Posterior cingulate gyrus (tissue), 11 donors: Measurements from ENCODE around the gene HOXB3.
A peak's percentile ranks its signal among the peaks of the same experiment; 100 is the strongest.

ENCODE experiments used
- DNase-seq, 10 donors: peaks; one replicate each; pipeline versions ENCODE4 v3.0.0 to v3.0.0-alpha.2; 2020 to 2021; ENCODE audit warnings: mixed read lengths in 3 of 10
- intact Hi-C: fragments of 100-400 bp; cut with DNase I; formaldehyde crosslinking; loops from one replicate; pipeline ENCODE4 v1.15.1; 2023

Gene HOXB3

DNA sequence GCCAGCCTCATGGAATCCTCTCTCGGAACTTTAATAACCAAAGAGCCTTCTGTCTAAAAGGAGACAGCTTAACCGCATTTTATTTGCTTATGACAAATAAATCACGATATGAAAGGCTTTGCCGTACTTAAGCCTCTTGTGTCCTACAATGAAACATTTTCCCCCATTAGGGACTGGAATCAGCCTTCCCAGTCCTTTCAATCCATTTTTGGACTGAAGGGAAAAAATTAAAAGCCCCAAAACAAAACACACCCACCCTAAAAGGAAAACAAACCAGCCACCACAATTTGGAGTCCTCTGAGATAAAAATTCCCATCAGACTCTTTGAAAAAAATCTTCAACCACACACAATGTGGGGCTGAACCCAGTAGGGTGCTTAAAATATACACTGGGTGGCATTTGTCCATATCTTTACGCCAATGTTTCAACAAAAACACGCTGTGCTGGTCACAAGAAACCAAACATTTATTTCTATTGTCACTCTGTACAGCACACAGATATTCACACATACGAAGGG is 14.9 kb downstream of the HOXB3 start:
- intact Hi-C loops = no loop called here
- no peak for DNase-seq

DNA sequence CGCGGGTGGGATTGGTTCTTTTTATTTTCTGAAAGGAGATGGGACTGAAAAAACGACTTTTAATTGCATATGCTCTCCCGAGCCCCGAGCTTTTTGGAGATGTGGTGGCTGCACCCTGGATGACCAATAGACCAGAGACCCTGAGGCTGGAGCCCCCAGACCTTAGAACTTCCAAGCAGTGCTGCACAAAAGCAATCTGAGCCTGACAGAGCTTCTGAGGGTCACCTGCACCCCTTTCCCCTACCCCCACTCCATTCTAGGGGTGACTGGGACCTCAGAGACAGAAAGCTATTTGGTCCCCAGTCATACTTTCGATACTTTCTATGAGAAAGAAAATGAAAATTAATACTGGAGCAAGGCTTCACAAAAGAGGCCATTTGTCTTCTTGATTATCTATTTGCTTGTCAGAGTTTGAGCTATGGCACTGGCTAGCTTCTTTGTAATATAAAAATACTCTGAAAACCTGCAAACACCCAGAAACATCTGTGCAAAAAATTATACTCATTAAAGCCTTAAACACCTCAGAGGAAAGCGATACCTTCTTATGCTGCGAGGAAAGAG is 15.5 kb downstream of the HOXB3 start:
- intact Hi-C loops = no loop called here

DNA sequence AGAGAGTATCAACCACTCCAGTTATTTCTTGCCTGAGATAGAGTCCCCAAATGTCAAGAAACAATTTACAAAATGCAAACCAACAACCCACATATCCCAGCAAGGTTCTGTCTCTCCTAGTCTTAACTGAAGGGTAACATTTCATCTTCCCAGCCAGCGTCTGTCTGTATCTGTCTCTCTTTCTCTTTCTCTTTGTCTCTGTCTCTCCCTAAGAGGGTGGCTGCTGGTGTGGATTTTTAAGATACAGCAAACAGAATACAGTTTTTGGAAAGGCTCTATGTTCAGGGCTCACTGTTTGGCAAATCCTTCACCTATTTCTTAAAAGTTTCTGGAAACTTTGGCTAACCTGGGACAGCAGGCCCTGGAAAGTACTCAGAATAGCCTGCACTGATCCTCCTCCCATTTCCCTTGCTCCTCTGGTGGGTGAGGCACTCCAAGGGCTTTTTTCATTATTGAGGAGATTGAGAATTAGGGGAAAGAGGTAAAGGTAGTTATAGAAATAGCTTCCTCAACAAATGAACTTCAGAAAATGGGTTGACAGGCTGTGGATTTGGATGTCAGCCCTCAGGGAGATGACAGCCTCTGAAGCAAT is 18.1 kb downstream of the HOXB3 start:
- no peak for DNase-seq
- intact Hi-C loops = no loop called here

More for the DNA sequence above, 15.5 kb downstream of the HOXB3 start:
- DNase-seq = no peak

DNA sequence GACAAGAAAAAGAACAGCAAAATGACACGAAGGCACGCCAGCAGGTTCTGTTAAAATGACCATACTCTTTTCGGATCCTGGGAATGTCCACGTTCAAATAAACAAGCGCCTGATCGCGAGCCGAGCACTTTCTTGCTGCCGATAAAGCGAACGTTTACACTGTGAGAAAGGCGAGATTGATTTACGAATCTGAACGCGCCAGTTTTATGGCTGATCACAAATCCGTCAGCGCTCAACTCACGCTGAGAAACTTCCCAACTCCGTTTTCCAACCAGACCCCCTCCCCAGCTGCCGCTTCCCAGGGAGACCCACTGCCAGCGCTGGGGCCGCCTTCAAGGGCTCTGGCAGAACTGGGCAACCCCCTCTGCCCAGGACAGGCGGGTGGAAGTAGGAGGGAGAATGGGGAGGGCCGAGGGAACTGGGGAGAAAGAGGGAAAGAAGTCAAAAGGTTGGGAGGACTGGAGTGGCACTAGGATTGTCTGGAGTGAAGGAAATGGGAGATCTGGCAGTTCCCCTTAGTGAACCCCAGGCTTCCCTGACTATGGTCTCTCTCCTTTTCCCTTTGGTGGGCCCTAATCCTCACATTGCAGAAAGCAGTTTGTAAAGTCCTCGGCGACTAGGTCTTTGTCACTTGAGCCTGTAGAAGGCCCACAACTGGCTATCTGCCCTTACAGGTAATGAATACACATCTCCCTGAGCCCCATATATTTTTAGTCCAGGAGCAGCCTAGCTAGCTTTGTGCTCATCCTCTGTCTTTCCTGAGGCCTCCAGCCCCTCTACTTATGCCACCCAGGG is 18.8 kb downstream of the HOXB3 start:
- intact Hi-C loops = no loop called here
- peak in 1 of 10 donors; percentile 59 for DNase-seq

DNA sequence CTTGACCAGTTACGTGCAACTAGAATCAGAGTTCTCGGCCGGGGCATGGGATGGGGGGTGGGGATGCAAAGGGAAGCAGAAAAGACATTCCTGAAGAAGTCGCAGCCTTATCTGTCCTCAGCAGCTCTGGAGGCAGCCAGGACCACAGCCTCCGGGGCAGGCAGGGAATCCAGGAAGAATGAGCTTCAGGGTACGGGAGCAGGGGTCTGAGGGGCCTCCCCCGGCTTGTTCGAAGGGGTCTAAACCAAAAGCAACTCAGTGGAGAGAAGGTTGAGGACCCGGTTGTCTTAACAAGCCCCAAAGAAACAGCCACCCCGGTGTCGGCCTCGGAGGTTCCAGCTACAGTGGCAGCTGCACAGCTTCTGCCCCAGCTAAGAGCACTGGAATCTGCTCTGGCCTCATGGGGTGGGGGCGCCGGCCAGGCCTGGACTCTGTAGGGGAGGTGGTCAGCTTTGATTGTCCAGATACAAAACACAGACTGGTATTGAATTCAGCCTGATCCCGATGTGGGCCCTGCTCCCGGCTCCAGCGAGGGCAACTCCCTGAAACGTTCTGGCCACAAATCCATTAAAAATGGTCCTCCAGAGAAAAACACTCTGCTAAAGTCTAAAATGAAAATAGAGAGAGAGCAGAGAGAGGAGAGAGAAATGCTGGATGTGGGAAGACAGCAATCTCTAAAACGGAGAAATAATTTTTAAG is 19.6 kb downstream of the HOXB3 start:
- intact Hi-C loops = no loop called here
- DNase-seq = peak in 1 of 10 donors; percentile 49

DNA sequence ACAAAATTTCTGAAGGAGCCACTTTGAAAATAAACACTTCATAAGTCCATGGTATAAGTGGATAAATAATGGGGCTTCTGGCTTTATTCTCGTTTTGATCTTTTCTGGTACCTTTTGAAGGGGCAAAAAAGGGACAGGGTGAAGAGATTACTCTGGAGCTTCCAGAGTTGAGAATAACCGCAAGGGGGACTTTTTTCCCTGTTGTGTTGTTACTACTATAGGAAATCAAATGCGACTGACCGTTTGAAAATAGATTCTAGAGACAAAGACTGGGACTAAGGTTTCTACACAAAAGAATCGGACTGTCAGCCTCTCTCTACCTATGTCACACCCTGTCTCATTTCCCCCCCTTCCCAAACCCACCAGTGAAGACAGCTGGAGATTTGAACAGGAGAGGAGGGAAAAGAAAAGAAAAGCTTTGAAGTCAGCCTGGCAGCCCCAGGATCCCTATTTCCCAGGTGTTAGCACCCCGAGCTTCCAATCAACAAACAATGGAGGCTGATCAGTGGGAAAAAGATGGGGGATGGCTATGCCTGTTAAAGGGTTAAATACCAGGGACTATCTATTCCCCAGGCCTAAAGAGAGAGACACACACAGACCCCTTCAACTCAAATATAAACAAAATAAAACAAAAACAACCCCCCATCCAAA is 20.2 kb downstream of the HOXB3 start:
- intact Hi-C loops = no loop called here
- DNase-seq = no peak

DNA sequence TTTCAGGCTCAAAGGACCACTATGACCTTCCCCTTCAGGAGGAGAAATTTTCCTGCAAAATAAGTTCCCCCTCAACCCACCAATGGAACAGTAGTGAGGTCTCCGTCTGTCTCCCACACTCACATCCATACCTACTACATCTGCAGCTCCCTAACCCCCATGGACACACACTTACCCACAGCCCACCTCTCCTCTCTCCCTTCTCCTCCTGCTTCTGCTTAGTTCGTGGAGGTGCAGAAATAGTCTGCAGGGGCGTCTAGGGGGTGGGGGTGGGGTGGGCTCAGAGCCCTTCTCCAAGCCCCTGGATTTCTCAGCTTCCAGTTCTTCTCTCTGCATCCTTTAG is 20.8 kb downstream of the HOXB3 start:
- no peak for DNase-seq
- intact Hi-C loops = no loop called here

DNA sequence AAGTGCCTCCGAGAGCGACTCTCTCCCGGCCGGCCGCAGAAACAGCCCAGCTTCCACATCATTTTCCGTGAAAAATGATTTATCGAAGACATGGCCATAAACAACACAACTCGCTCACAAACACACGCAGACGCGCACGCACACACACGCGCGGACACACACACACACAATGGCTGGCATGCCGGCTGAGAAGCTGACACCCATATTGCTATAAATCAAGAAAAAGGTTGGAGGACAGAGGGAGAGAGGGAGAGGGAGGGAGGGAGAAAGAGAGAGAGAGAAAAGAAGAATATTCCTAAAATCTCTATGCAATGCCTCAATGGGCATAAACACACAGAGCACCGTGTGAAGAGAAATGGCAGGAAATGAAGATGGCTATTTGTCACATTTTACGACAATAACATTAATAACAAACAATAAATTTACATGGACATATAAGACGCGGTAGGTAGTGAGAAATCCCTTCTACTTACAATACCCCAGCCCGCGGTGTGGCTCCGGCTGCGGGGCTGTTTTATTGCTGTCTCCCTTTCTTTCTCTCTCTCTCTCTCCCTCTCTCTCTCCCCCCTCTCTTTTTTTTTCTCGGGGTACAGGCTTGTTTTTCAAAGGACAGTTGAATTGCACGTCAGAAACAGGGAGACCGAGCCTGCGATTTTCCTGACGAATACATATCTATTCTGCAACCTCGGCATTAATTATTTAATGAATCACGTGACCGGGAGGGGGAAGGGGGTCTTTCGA is 21.4 kb downstream of the HOXB3 start:
- DNase-seq = no peak
- intact Hi-C loops = no loop called here

DNA sequence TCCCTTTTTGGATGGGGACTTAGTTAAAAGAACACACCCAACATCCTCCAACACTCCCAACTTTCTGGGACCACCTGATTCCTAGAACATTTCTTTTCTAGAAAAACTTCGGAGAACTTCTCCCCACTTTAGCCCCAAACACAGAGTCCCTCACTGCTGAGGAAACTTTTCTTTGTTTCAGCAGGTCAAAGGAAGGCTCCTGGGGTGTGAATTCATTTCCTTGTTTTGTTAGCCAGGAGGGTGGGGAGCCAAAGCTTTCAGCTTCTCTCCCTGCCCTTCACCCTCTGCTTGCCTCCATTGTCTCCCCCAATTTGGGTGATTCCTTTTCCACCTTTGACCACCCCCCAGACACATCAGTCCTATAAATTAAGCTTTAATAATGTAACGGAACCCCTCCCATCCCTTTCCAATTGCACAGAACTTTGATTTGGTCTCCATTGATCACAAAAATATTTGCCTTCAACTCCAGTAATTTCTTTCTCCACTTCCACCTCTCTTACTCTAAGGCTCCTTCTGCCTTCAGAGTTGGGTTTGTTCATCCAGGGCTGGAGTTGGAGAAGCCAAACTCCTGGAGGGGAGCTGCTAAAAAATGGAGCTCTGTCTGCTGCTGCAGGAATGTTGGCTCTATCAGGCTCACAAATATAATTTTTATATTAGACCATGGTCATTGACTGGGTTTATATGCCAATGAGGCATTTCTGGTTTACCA is 22.2 kb downstream of the HOXB3 start:
- intact Hi-C loops = no loop called here
- DNase-seq = no peak

DNA sequence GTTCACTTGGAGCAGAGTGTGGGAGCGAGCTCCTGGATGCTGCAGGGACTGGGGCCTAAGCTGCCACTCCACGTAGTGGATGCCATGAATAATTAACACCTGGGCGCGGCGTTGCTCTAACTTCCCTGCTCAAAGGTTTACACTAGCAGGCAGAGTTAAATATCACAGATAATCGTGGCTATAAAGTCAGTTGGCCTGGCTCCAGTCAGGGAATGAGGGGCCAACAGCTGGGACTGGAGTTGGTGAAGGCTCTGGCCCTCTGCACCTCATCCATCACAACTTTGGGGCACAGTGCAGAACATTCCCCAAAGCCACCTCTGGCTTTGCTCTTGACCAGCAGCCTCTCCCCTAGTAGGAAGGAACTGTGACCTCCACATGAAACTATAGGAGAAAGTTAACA is 22.8 kb downstream of the HOXB3 start:
- intact Hi-C loops = no loop called here

DNA sequence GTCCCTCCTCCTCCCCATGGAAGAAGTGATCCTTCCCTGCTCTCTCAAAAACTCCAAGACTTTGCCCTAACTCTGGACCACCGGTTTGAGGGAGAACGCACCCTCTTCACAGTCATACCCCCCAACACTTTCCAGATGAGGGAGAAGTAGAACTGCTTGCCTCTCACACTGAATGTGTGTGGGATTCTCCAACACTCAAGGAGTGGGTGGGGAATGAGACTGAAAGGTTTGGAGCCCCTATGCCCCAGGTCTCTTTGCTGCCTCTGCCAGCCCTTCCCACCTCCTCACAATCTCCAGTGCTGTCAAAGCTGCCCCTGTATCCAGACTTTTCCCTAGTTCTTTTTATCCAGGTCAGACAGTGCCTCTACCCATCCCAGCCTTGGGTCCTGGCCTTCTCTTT is 23.3 kb downstream of the HOXB3 start:
- DNase-seq = no peak
- intact Hi-C loops = no loop called here

More for the DNA sequence above, 22.8 kb downstream of the HOXB3 start:
- DNase-seq = no peak

DNA sequence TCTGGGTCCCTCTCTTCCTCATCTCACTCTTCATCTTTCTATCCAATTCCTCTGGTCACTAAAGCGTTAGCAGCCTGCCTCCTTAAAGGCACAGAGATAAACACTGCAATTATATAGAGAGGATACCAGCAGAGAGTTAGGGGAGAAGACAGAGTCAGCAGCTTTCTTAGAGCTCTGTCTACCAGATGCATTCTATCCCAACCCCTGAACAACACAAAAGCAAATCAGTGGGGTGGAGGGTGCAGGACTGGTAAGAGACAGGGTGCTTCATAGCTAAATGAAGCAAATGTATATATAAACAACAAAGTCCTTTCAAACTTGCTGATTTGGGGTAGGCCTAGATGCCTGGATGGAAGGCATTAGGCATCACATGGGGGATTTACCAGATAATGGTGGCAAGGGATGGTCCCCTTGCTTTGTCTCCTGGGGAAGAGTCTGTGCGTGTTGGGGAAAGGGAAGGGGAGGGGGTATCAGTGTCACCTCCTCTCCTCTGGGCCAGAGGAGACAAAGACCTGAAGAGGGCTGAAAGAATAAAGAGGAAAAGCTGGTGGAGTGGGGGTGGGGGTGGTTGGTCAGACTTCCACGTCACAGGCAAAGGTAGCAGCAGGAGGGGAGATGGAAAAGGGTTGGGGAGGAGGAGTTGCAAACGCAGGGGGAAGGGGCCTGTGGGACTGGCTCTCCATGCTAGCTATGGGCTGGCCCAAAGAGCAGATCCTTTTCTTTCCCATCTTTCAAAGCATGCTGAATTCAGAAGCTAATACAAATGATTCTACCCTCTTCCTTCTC is 23.9 kb downstream of the HOXB3 start:
- intact Hi-C loops = no loop called here
- DNase-seq = no peak

DNA sequence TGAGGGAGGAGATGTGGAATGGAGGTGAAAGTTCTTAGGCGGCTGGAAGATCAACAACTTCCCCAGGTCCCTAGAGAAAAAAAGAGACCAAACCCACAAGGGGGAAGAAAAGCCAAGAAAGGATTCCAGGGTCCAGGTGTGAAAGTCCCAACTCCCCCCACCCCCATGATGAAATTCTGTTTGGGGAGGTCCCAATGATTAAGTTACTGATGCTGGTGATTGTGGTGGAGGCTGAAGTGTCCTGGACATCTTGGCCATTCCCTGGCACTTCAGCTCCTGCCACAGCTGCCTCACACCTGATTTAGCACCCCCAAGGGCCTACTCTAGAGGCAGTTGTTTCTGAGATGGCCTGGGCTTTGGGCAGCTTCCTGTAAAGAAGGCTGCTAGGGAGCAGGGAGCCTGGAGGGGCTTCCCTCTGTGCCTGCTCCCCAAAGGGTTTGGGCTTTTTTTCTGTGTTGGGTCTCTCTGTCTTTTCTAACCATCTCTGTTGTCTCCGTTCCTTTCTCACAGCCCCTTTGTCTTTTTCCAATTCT is 25.0 kb downstream of the HOXB3 start:
- intact Hi-C loops = no loop called here
- DNase-seq = no peak

DNA sequence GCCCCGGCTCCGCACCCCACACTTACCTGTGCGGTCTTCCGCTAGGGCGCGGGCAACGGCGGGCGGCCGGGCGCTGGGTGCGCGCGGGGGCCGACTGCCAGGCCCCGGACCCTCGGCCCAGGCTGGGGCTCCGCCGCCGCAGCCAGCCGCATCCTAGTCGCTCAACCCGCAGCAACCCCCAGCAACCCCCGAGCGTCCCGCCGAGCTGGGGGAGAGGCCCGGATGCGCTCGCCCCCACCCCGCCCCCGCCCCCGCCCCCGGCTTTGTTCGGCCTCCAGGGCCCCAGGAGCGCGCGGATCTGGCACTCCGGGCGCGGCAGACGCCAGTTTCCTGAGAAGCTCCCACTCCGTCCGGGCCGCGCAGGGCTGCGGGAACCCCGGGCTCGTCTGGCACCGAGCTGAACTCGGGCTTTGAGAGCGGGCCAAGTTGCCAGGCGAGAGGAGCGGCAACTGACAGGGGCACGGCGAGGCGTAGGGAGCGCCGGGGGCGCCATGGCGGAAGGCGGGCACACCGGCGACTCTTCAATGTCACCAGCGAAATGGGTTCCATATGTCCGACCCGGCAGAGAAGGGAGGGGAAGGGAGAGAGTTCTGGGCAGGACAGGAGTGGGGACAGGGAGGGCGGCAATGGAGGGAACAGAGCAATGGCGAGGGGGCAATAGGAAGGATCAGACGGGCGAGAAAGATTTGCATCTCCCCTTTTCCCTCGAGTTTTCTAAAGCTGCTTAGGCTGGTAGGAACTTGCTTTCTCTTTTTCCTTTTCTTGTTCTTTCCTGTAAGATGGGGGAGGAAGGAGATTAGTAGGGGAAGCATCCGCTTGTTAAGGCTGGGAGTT is 25.6 kb downstream of the HOXB3 start:
- DNase-seq = no peak
- intact Hi-C loops = no loop called here

DNA sequence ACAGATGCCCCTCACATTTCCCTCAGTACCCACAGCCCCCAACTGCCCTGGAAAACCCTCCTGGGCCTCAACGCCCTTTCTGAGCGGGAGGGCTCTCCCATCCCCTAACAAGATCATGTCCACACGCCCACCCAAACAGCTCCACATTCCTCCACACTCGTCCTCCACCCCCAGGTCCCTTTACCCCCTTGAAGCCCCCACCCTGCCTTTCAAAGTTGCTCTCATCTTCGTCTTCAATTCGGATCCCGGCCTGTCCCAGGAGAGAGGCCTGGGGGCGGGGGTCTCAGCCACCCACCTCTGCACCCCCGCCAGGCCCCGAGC is 26.2 kb downstream of the HOXB3 start:
- no peak for DNase-seq
- intact Hi-C loops = no loop called here

DNA sequence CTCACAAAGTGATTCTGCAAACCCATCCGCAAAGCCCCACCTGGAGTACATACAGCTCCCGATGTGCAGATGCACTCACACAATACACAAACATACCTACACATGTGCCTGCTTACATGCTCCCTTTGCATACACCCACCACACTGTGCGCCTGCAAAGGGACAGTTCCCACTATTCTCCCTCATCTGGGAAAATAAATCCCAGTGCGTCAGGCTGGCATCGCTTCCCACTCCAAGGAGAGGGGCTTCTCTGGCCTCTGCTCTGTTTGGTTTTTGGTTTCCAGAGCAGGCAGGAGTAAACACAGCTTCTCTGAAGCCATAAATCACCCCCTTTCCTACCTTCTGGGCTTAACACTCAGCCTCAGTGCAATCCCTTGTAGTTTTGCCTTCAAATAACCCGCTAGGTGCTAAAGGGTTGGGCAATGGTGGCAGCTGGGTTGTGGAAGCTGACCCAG is 26.6 kb downstream of the HOXB3 start:
- no peak for DNase-seq
- intact Hi-C loops = no loop called here

DNA sequence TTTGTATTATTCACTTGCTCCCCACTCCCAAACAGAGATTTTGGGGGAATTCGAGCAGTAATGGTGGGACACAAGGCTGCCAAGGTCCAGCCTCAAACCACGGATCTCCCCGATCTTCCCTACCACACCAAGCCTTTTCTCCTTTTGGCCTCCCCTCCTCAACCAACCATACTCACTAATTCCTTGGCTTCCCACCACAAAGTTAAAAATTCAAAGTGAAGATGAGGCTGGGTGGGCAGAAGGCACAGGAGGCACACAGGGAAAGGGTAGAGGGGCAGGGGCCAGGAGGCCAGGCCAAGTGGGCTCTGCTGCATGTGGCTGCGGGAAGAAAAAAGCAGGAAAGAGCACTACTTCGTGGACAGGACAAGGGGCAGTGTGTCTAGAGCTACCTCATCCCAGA is 27.1 kb downstream of the HOXB3 start:
- no peak for DNase-seq
- intact Hi-C loops = no loop called here
